Mucosa of rectum (tissue), 2 donors: ENCODE results near the gene LEUTX.

ENCODE experiments used
- H3K27ac ChIP-seq, 2 donors: one replicate each; pipeline ENCODE4 v1.7.0; 2013; ENCODE audit warnings: inconsistent platforms in 2 of 2, low read depth in 2 of 2, low read length in 2 of 2
- H3K27me3 ChIP-seq, 2 donors: one replicate each; pipeline ENCODE4 v1.7.0; 2013; ENCODE audit warnings: low read length in 2 of 2; ENCODE audit not compliant: control insufficient read depth in 2 of 2, insufficient read depth in 2 of 2
- H3K36me3 ChIP-seq, 2 donors: one replicate each; pipeline ENCODE4 v1.7.0; 2013; ENCODE audit warnings: low read length in 2 of 2; ENCODE audit not compliant: control insufficient read depth in 2 of 2, insufficient read depth in 2 of 2
- H3K4me1 ChIP-seq, 2 donors: one replicate each; pipeline ENCODE4 v1.7.0; 2013; ENCODE audit warnings: low read length in 2 of 2, mild to moderate bottlenecking in 1 of 2; ENCODE audit not compliant: control insufficient read depth in 2 of 2, insufficient read depth in 2 of 2
- H3K4me3 ChIP-seq, 2 donors: one replicate each; pipeline ENCODE4 v1.7.0; 2013; ENCODE audit warnings: low read length in 2 of 2
- H3K9ac ChIP-seq, 2 donors: one replicate each; pipeline ENCODE4 v1.7.0; 2013; ENCODE audit warnings: low read length in 2 of 2, low read depth in 1 of 2, mild to moderate bottlenecking in 1 of 2
- H3K9me3 ChIP-seq, 2 donors: one replicate each; pipeline ENCODE4 v1.7.0; 2013; ENCODE audit warnings: low read length in 2 of 2; ENCODE audit not compliant: control insufficient read depth in 2 of 2
- donor health status: healthy.
- donor health status: Normal muscosa, but diverticular disease.

LEUTX gene

GRCh38 chr19:39818626-39819097, 40.0 kb downstream of the LEUTX start:
- Histone ChIP-seq H3K27ac (no peak overlapping the region), H3K36me3 (no peaks in the 10 kb centered on the region), H3K27me3 (no peaks in the 10 kb centered on the region), H3K4me1 (peaks cover 2% of the 10 kb centered on the region in 2 donors), H3K4me3 (no peak overlapping the region), H3K9me3 (no peaks in the 10 kb centered on the region), H3K9ac (no peak overlapping the region)

- H3K27ac ChIP-seq: no peak overlapping the region
- H3K27me3 ChIP-seq: no peaks in the 10 kb centered on the region
- no peak overlapping the region for H3K9ac ChIP-seq
- no peaks in the 10 kb centered on the region for H3K9me3 ChIP-seq
- no peaks in the 10 kb centered on the region for H3K36me3 ChIP-seq
- H3K4me1 ChIP-seq: peaks cover 4 to 7% of the 10 kb centered on the region in 2 donors
- H3K4me3 ChIP-seq: no peak overlapping the region
Observed at GRCh38 chr19:39819786-39820185, 41.1 kb downstream of the LEUTX start.

- no peaks in the 10 kb centered on the region for H3K36me3 ChIP-seq
- H3K4me1 ChIP-seq: peaks cover 6 to 10% of the 10 kb centered on the region in 2 donors
Observed at GRCh38 chr19:39820696-39821095, 42.0 kb downstream of the LEUTX start.

GRCh38 chr19:39823686-39824085, 45.0 kb downstream of the LEUTX start:
- no peak overlapping the region for H3K27ac ChIP-seq
- no peaks in the 10 kb centered on the region for H3K9me3 ChIP-seq
- peaks cover 6 to 10% of the 10 kb centered on the region in 2 donors for H3K4me1 ChIP-seq
- H3K36me3 ChIP-seq: peaks cover 20 to 24% of the 10 kb centered on the region in 2 donors
- H3K9ac ChIP-seq: peak overlapping the region; percentile 61 to 88
- peak overlapping the region; percentile 91 to 94 for H3K4me3 ChIP-seq
- H3K27me3 ChIP-seq: no peaks in the 10 kb centered on the region

More at GRCh38 chr19:39820696-39821095, 42.0 kb downstream of the LEUTX start:
- H3K9me3 ChIP-seq: no peaks in the 10 kb centered on the region
- H3K27me3 ChIP-seq: no peaks in the 10 kb centered on the region
- H3K27ac ChIP-seq: no peak overlapping the region
- H3K4me3 ChIP-seq: no peak overlapping the region
- no peak overlapping the region for H3K9ac ChIP-seq

- H3K4me3 ChIP-seq: peak overlapping the region; percentile 91 to 94
Observed at GRCh38 chr19:39824143-39825092, 45.8 kb downstream of the LEUTX start.

GRCh38 chr19:39825093-39825463, 46.4 kb downstream of the LEUTX start:
- H3K4me3 ChIP-seq: peak overlapping the region; percentile 91 to 94
- no peak overlapping the region for H3K27ac ChIP-seq
- H3K4me1 ChIP-seq: peaks cover 6 to 10% of the 10 kb centered on the region in 2 donors
- peak overlapping the region in 1 of 2 donors; percentile 22 for H3K9ac ChIP-seq
- peaks cover 31% of the 10 kb centered on the region in 2 donors for H3K36me3 ChIP-seq
- no peaks in the 10 kb centered on the region for H3K27me3 ChIP-seq
- no peaks in the 10 kb centered on the region for H3K9me3 ChIP-seq

More at GRCh38 chr19:39824143-39825092, 45.8 kb downstream of the LEUTX start:
- Histone ChIP-seq H3K36me3 (peaks cover 24% of the 10 kb centered on the region in 2 donors), H3K27me3 (no peaks in the 10 kb centered on the region), H3K4me1 (peaks cover 6 to 10% of the 10 kb centered on the region in 2 donors), H3K27ac (peak overlapping the region; percentile 48 to 58), H3K9ac (peak overlapping the region; percentile 61 to 88), H3K9me3 (no peaks in the 10 kb centered on the region)

GRCh38 chr19:39825531-39826076, 47.0 kb downstream of the LEUTX start:
- no peaks in the 10 kb centered on the region for H3K9me3 ChIP-seq
- peaks cover 36% of the 10 kb centered on the region in 2 donors for H3K36me3 ChIP-seq
- H3K4me1 ChIP-seq: peaks cover 6 to 10% of the 10 kb centered on the region in 2 donors
- no peak overlapping the region for H3K9ac ChIP-seq
- no peak overlapping the region for H3K4me3 ChIP-seq
- H3K27me3 ChIP-seq: no peaks in the 10 kb centered on the region
- H3K27ac ChIP-seq: no peak overlapping the region

- no peak overlapping the region for H3K27ac ChIP-seq
- peaks cover 36 to 39% of the 10 kb centered on the region in 2 donors for H3K36me3 ChIP-seq
- H3K4me1 ChIP-seq: peaks cover 6 to 10% of the 10 kb centered on the region in 2 donors
- H3K9me3 ChIP-seq: no peaks in the 10 kb centered on the region
- no peak overlapping the region for H3K9ac ChIP-seq
- H3K4me3 ChIP-seq: no peak overlapping the region
- H3K27me3 ChIP-seq: no peaks in the 10 kb centered on the region
Observed at GRCh38 chr19:39826311-39826945, 47.8 kb downstream of the LEUTX start.

GRCh38 chr19:39827216-39827615, 48.6 kb downstream of the LEUTX start:
- Histone ChIP-seq H3K4me3 (no peak overlapping the region), H3K9me3 (no peaks in the 10 kb centered on the region), H3K36me3 (peaks cover 40% of the 10 kb centered on the region in 2 donors), H3K27me3 (no peaks in the 10 kb centered on the region), H3K27ac (no peak overlapping the region), H3K4me1 (peaks cover 6 to 11% of the 10 kb centered on the region in 2 donors), H3K9ac (no peak overlapping the region)
